GM18526 (cell line): Measurements from ENCODE around the gene KRT33B.

Source experiments
- POLR2A ChIP-seq: IDR thresholded peaks from 3 replicates; pipeline ENCODE4 v1.6.1; 2011; ENCODE audit not compliant: insufficient read length; ENCODE audit errors: extremely low read depth

The KRT33B gene

DNA sequence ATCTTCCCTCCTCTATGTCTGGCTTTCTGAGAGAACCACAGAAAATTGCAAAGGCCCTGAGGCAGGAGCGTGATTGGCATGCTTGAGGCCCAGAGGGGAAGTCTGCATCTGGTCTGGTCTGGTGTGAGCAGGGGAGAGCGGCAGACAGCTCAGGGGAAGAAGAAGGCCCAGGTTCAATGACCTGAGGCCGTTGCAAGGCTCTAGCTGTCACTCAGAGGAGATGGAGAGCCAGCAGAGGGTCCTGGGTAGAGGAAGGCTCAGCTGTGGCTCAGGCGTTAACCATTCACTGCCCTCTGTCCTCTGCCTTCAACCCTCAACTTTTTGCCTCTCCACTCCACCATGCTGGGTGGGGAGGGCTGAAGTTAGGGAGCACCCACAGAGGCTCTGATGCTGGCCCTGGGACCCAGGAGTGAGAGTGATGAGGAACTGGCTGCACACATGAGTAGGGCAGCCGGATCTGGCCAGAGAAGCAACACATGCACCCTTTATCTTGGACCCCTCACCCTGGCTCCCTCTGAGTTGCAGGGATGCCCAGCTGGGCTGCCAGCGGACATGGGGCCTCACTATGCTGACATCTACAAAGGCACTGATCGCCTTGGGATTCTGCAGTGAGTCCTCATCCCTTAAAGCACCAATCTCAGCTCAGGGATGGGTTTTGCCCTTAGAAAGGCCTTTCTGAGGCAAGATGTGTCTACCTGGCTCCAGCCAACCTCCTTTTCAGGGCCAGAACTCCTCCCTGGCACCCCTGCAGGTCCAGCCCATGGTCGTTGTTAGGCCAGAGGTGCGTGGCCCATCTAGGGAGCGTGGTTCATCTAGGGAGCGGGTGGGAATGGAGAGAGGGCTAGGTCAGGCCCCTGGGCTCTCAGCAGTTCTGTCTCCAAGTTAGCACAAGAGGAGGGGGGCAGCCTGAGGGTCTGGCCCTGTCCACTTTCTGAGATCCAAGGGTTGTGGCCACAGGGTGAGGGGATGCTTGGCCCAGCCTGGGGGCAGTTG is 46.4 kb downstream of the KRT33B start:
- TF ChIP-seq POLR2A = no peak

DNA sequence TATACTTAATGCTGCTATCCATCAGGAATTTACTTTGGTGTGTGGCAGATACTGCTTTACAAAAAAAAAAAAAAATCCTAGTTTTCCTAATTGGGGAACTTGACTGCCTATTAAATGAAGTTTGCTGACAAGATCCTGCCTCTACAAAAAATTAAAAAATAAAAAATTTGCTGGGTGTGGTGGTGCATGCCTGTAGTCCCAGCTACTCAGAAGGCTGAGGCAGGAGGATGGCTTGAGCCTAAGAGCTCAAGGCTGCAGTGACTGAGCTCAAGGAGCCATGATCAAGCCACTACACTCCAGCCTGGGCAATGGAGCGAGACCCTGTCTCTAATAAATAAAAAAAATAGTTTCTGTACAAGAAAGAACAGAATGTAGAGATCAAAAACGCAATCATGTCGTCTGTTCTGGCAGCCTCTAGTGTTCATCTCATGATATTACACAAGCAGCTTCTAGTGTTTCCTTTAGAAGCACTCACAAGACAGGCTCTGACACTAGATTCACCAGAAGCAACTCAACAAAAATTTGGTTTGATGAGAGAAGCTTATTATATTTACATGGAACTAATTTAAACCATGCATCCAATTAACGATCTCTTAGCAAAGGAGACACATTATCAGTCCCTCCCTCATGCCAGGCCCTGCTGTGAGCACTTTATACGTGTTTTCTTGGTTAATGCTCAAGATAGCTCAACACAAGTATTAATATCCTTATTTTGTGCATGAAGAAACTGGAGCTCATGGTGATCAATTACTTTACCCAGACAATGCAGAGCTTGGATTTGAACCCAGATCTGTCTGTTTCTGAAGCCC is 47.3 kb downstream of the KRT33B start:
- no peak for TF ChIP-seq POLR2A

DNA sequence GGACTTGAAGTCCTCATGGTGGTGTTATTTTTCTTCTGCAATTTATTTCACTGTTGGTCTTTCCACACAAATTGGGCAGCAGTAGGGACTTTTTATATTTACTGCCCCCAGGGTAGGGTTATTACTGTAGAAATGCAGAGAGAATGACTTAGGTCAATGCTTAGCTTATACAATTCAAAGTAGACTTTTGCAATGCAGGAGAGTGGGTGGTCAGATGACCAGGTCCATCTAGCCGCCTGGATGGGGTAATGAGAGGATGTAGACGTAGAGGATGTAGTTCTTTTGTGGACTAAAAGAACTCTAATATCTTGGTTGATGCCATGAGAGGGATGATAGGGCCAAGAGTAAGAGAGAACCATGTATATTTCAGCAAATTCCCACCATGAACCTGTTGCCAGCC is 51.4 kb downstream of the KRT33B start:
- TF ChIP-seq POLR2A = no peak

DNA sequence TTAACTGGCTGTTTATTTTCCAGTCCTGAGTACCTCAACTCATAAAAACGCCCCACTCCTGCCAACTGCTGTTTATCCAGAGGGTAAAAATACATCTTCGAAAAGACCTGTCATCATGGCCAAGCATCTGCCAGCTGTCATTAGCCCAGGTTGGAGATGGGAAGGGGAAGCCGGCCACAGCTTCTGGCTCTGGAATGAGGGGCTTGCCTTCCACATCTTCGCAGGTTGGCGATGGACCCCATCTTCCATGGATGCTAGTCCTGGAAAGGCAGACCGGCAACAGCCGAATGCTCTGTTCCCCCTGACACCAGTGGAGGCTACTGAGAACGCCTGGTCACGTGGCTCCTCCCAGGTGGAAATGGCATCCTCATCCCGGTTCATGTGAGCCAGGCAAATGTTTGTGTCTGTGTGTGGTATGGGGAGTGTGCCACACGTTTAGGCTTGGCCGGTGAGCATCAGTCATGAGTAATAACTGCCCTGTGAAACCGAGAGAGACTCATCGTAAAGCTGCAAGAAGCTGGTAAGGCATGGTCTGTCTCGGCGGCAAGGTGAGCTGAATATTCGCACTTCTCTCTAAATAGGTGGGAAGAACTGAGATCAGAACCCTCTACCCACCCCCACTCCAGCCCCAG is 53.7 kb downstream of the KRT33B start:
- TF ChIP-seq POLR2A = no peak

DNA sequence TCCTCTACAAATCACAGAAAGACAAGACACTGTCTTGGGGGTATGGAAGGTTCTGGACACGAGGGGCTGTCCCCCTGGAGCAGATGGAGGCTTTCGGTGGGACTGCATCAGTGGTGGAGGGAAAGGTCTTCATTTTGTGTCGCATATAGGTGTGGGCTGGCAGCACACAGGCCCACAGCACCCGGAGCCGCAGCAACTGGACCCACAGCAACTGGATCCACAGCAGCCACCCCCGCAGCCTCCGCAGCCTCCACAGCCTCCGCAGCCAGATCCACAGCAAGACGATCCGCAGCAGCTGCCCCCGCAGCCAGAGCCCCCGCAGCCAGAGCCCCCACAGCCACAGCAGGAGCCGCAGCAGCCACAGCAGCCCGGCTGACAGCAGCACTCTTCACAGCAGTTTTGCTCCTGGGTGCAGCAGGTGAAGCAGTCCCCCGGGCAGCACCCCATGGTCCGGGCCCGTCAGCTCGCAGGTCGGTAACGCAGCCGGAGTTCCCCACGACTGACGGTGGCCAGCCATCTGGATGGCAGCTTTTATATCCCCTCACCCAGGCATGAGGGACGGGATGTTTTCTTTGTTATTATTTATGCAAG is 54.3 kb downstream of the KRT33B start, which contains the start of gene KRTAP17-1:
Gene KRTAP17-1, minus strand, starts transcription at position 507 of the 591 bp plus-strand sequence. Its CDS starts 60 bp downstream, at position 447.
- no peak for TF ChIP-seq POLR2A
